H1 (cell line): ENCODE results near the gene STX16. TPM values are rescaled to one million over a fixed set of nuclear protein-coding genes. Genes with fewer than 3 reads are reported as not detected.

Experiments used
- CTCF ChIA-PET: fragments of 300-600 bp; sonication (Branson Sonifier 250); formaldehyde crosslinking; loops from one replicate; lab custom pipeline; 2021; ENCODE audit not compliant: partially characterized antibody; lab: Charles Lee
- POLR2A ChIA-PET: fragments of 300-600 bp; sonication (Branson Sonifier 250); formaldehyde crosslinking; loops from one replicate; lab custom pipeline; 2021; ENCODE audit warnings: inconsistent platforms; ENCODE audit not compliant: partially characterized antibody; lab: Charles Lee
- DNase-seq, 2 experiments: peaks; one replicate each; pipeline versions ENCODE4 v3.0.0 to v3.0.0-alpha.2; 2010 to 2022; ENCODE audit warnings: low spot score in 2 of 2, low read depth in 1 of 2, mixed read lengths in 1 of 2
- FAIRE-seq: peaks from 2 replicates; lab custom pipeline; 2011; peaks lifted over from hg19 to GRCh38; lab: Jason Lieb, UNC
- H2AFZ ChIP-seq: 2 replicates; pipeline ENCODE4 v1.8.1; 2012; ENCODE audit warnings: low read length, inconsistent platforms
- H2AK5ac ChIP-seq: 2 replicates; pipeline ENCODE4 v1.6.1; 2013; ENCODE audit warnings: low read depth, low read length
- H2BK120ac ChIP-seq: replicated peaks from 2 replicates; pipeline ENCODE3; 2013; ENCODE audit warnings: low read depth, low read length, inconsistent platforms
- H2BK12ac ChIP-seq: 2 replicates; pipeline ENCODE4 v1.6.1; 2013; ENCODE audit warnings: low read depth, low read length
- H2BK15ac ChIP-seq: 2 replicates; pipeline ENCODE4 v1.6.1; 2013; ENCODE audit warnings: low read length
- H2BK20ac ChIP-seq: 2 replicates; pipeline ENCODE4 v1.6.1; 2013; ENCODE audit warnings: low read length
- H2BK5ac ChIP-seq: 2 replicates; pipeline ENCODE4 v1.6.1; 2013; ENCODE audit warnings: low read depth, low read length
- H3K14ac ChIP-seq: 2 replicates; pipeline ENCODE4 v1.6.1; 2013; ENCODE audit warnings: inconsistent platforms; ENCODE audit not compliant: insufficient read length
- H3K18ac ChIP-seq: 2 replicates; pipeline ENCODE4 v1.6.1; 2013; ENCODE audit warnings: low read length; ENCODE audit errors: extremely low read depth
- H3K23ac ChIP-seq: 2 replicates; pipeline ENCODE4 v1.6.1; 2013; ENCODE audit warnings: inconsistent platforms; ENCODE audit not compliant: insufficient read length
- H3K23me2 ChIP-seq: 2 replicates; pipeline ENCODE4 v1.6.1; 2013; ENCODE audit warnings: low read depth, low read length
- H3K27ac ChIP-seq: 2 replicates; pipeline ENCODE4 v1.6.1; 2011; ENCODE audit warnings: low read depth, low read length, inconsistent platforms
- H3K27me3 ChIP-seq, 4 experiments: replicated peaks in 1 of 4; 1 replicate in 1 of 4; 2 replicates in 3 of 4; pipeline versions ENCODE4 v1.6.1 to v1.8.1; 2011 to 2013; ENCODE audit warnings: low read length in 3 of 4, mild to moderate bottlenecking in 3 of 4, inconsistent platforms in 2 of 4, mixed read lengths in 2 of 4, moderate library complexity in 1 of 4; ENCODE audit not compliant: control insufficient read depth in 3 of 4, insufficient read depth in 3 of 4; ENCODE audit errors: extremely low read depth in 1 of 4
- H3K36me3 ChIP-seq, 4 experiments: 2 replicates each; pipeline versions ENCODE4 v1.6.1 to v1.8.1; 2011 to 2013; ENCODE audit warnings: mild to moderate bottlenecking in 4 of 4, low read length in 3 of 4, moderate library complexity in 2 of 4, control low read depth in 1 of 4, inconsistent platforms in 1 of 4; ENCODE audit not compliant: insufficient read depth in 4 of 4, control insufficient read depth in 2 of 4
- H3K4ac ChIP-seq: replicated peaks from 2 replicates; pipeline ENCODE3; 2013; ENCODE audit warnings: low read length, low read depth, mixed read lengths, inconsistent platforms; ENCODE audit not compliant: insufficient read length
- H3K4me1 ChIP-seq, 4 experiments: replicated peaks in 1 of 4; 1 replicate in 1 of 4; 2 replicates in 3 of 4; pipeline versions ENCODE4 v1.6.1 to v1.8.1; 2011 to 2013; ENCODE audit warnings: low read length in 3 of 4, inconsistent platforms in 2 of 4, mixed read lengths in 1 of 4; ENCODE audit not compliant: insufficient read depth in 4 of 4, control insufficient read depth in 3 of 4
- H3K4me2 ChIP-seq, 2 experiments: 2 replicates each; pipeline versions ENCODE4 v1.6.1 to v1.8.1; 2011 to 2013; ENCODE audit warnings: low read depth in 2 of 2, low read length in 2 of 2, control low read depth in 1 of 2, inconsistent platforms in 1 of 2, mild to moderate bottlenecking in 1 of 2; ENCODE audit not compliant: insufficient read depth in 1 of 2
- H3K4me3 ChIP-seq, 4 experiments: fragments of 200-600, 300-600 bp in 1 of 4; sonication (generic), shearing (Covaris generic), sonication (Bioruptor Twin) in 1 of 4; 2 replicates each; pipeline versions ENCODE4 v1.5.1 to v1.8.1; 2011 to 2016; ENCODE audit warnings: low read length in 4 of 4, low read depth in 3 of 4, control low read depth in 2 of 4, inconsistent platforms in 2 of 4, mild to moderate bottlenecking in 2 of 4, mixed read lengths in 1 of 4, moderate library complexity in 1 of 4; ENCODE audit not compliant: insufficient read depth in 2 of 4; ENCODE audit errors: extremely low read depth in 1 of 4
- H3K56ac ChIP-seq: replicated peaks from 2 replicates; pipeline ENCODE3; 2013; ENCODE audit warnings: low read depth, mild to moderate bottlenecking, mixed read lengths, low read length, inconsistent platforms; ENCODE audit not compliant: insufficient read length
- H3K79me1 ChIP-seq: 2 replicates; pipeline ENCODE4 v1.6.1; 2013; ENCODE audit warnings: low read depth, low read length, control low read depth
- H3K79me2 ChIP-seq, 2 experiments: 2 replicates each; pipeline versions ENCODE4 v1.6.1 to v1.8.1; 2012 to 2013; ENCODE audit warnings: low read length in 2 of 2, mild to moderate bottlenecking in 2 of 2, inconsistent platforms in 1 of 2; ENCODE audit not compliant: insufficient read depth in 2 of 2, control insufficient read depth in 1 of 2
- H3K9ac ChIP-seq, 4 experiments: replicated peaks in 1 of 4; 1 replicate in 1 of 4; 2 replicates in 3 of 4; pipeline versions ENCODE4 v1.6.1 to v1.8.1; 2011 to 2013; ENCODE audit warnings: low read depth in 3 of 4, low read length in 3 of 4, control low read depth in 2 of 4, mild to moderate bottlenecking in 2 of 4, moderate library complexity in 2 of 4, inconsistent platforms in 1 of 4; ENCODE audit errors: extremely low read depth in 1 of 4
- H3K9me3 ChIP-seq, 2 experiments: 2 replicates each; pipeline versions ENCODE4 v1.6.1 to v1.8.1; 2012 to 2013; ENCODE audit warnings: mild to moderate bottlenecking in 2 of 2, moderate library complexity in 2 of 2, control low read depth in 1 of 2, inconsistent platforms in 1 of 2, low read depth in 1 of 2, low read length in 1 of 2, mixed read lengths in 1 of 2; ENCODE audit not compliant: insufficient read depth in 2 of 2
- H4K20me1 ChIP-seq, 2 experiments: replicated peaks in 1 of 2; 2 replicates each; pipeline versions ENCODE3 to v1.8.1; 2011 to 2013; ENCODE audit warnings: inconsistent platforms in 2 of 2, low read length in 2 of 2, mild to moderate bottlenecking in 1 of 2; ENCODE audit not compliant: insufficient read depth in 2 of 2, control insufficient read depth in 1 of 2
- H4K5ac ChIP-seq: 2 replicates; pipeline ENCODE4 v1.6.1; 2013; ENCODE audit warnings: low read length, low read depth, mixed read lengths, inconsistent platforms; ENCODE audit not compliant: insufficient read length
- H4K8ac ChIP-seq: 2 replicates; pipeline ENCODE4 v1.8.0; 2013; ENCODE audit warnings: mild to moderate bottlenecking, moderate library complexity, low read length, inconsistent platforms; ENCODE audit not compliant: insufficient read depth; ENCODE audit errors: extremely low read depth
- H4K91ac ChIP-seq: replicated peaks from 2 replicates; pipeline ENCODE3; 2013; ENCODE audit warnings: low read length, mixed read lengths, inconsistent platforms; ENCODE audit not compliant: insufficient read length
- BACH1 ChIP-seq: IDR thresholded peaks from 2 replicates; pipeline ENCODE4 v1.6.1; 2012; ENCODE audit warnings: low read length, improper control_type of control experiment
- BCL11A ChIP-seq, 2 experiments: IDR thresholded peaks; one replicate each; pipeline ENCODE4 v1.6.1; 2011; ENCODE audit warnings: low read depth in 2 of 2, low read length in 2 of 2, mild to moderate bottlenecking in 2 of 2
- CBX5 ChIP-seq: fragments of 300-800, 300-1000 bp; sonication (generic); IDR thresholded peaks from 2 replicates; pipeline ENCODE4 v1.7.1; 2016; ENCODE audit warnings: antibody characterized with exemption, low read length, low read depth
- EGR1 ChIP-seq: IDR thresholded peaks from 2 replicates; pipeline ENCODE4 v1.6.1; 2011; ENCODE audit warnings: low read depth, low read length, borderline replicate concordance
- EZH2 ChIP-seq: fragments of 200-600 bp; sonication (generic); IDR thresholded peaks from 2 replicates; pipeline ENCODE4 v1.7.1; 2012; ENCODE audit warnings: low read depth, mild to moderate bottlenecking, moderate library complexity, low read length, inconsistent platforms; ENCODE audit not compliant: severe bottlenecking
- HDAC6 ChIP-seq: IDR thresholded peaks from one replicate; pipeline ENCODE4 v1.7.1; 2012; ENCODE audit warnings: low read depth, mild to moderate bottlenecking, inconsistent platforms, low read length, moderate library complexity
- RAD21 ChIP-seq, 2 experiments: IDR thresholded peaks in 1 of 2; conservative IDR thresholded peaks in 1 of 2; 2 replicates each; pipeline ENCODE4 v1.6.1; 2011; ENCODE audit warnings: low read depth in 2 of 2, low read length in 2 of 2, improper control_type of control experiment in 1 of 2, inconsistent platforms in 1 of 2, mild to moderate bottlenecking in 1 of 2, moderate library complexity in 1 of 2
- RFX5 ChIP-seq: IDR thresholded peaks from 2 replicates; pipeline ENCODE4 v1.6.1; 2011; ENCODE audit warnings: low read depth, low read length, improper control_type of control experiment, borderline replicate concordance
- RNF2 ChIP-seq: fragments of 200-900, 300-1000 bp; sonication (generic); IDR thresholded peaks from 2 replicates; pipeline ENCODE4 v1.7.1; 2016; ENCODE audit warnings: borderline replicate concordance, low read depth, mild to moderate bottlenecking, antibody characterized with exemption, low read length; ENCODE audit not compliant: poor library complexity, severe bottlenecking; ENCODE audit errors: missing control alignments
- SIRT6 ChIP-seq: IDR thresholded peaks from one replicate; pipeline ENCODE4 v1.7.1; 2012; ENCODE audit warnings: low read length, inconsistent platforms
- SP1 ChIP-seq: IDR thresholded peaks from 2 replicates; pipeline ENCODE4 v1.6.1; 2011; ENCODE audit warnings: low read depth, low read length
- TEAD4 ChIP-seq: IDR thresholded peaks from 2 replicates; pipeline ENCODE4 v1.6.1; 2012; ENCODE audit warnings: low read depth, low read length, inconsistent platforms, mixed read lengths
- WGBS, 2 experiments: shearing (Covaris generic) in 1 of 2; methylation state at CpG; one replicate each; pipeline versions ENCODE4 v1.1.6 to v1.1.7; 2013 to 2015; ENCODE audit warnings: low lambda C conversion rate in 2 of 2, mixed read lengths in 2 of 2, inconsistent platforms in 1 of 2, low coverage in 1 of 2, missing lambda C conversion rate in 1 of 2; ENCODE audit not compliant: insufficient replicate concordance in 2 of 2, insufficient coverage in 1 of 2, insufficient read length in 1 of 2; ENCODE audit errors: extremely low coverage in 1 of 2, missing lambda C conversion rate in 1 of 2; 5-methylcytosine and 5-hydroxymethylcytosine counted together
- polyA plus RNA-seq, 7 experiments: library from polyadenylated mRNA; depleted of rRNA in 3 of 7; stranded (reverse) in 5 of 7; unstranded in 2 of 7; fragments of >200 nt in 5 of 7; fragments of 200-250 nt in 2 of 7; gene quantifications; 1 replicate in 5 of 7; 2 replicates in 1 of 7; 4 replicates in 1 of 7; pipeline versions ENCODE4 v1.2.1 to v1.2.3, GENCODE V29; 2011 to 2013; ENCODE audit warnings: missing spikeins in 2 of 7, mixed read lengths in 2 of 7
- total RNA-seq: library from RNA; stranded (reverse); fragmentation: NEBNext Ultra II Directional; extraction: Animal tissue kit (Norgen Biotek cat#: 25700); gene quantifications from 2 replicates; pipeline ENCODE4 v1.2.1, GENCODE V29; 2021

The STX16 gene
- total and polyA plus RNA-seq, 2 of the 8 experiments (the other 6 are each of a cell fraction or from before 2014, with no cell fraction given) = 45.2 to 61.6 TPM

DNA sequence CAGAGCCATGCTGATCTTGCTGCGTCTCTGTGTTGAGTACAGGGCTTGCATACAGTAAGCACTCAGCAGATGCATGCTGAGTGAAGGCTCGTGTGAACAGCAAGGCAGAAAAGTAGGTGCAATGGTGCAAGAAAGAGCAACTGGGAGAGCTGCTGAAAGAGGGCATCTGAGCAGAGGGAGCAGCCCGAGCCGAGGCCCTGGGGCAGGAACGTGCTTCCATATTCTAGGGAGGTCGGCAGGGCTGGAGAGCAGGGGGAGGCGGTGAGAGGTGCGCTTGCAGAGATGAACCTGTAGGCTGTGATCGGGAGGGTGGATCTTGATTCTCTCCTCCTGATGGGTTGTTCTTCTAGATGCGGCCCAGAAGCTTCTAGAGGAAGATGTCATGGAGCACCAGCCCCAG is 26.4 kb upstream of the STX16 start:
- Histone ChIP-seq H3K18ac (no peak overlapping the region), H3K56ac (no peak overlapping the region), H3K27ac (no peak overlapping the region), H2BK20ac (no peak overlapping the region), H3K9ac (no peak overlapping the region), H2AFZ (no peak overlapping the region), H3K9me3 (peaks cover 15 to 18% of the 10 kb centered on the region in 2 experiments), H4K91ac (no peak overlapping the region), H3K79me2 (no peaks in the 10 kb centered on the region), H2BK15ac (no peak overlapping the region), H3K4me3 (no peak overlapping the region), H2BK5ac (no peak overlapping the region), H3K4me2 (no peak overlapping the region), H3K4me1 (peaks cover 0 to 2% (median 0%) of the 10 kb centered on the region in 4 experiments; a peak in 1 of 7 replicates), H3K23ac (no peak overlapping the region), H3K36me3 (no peaks in the 10 kb centered on the region), H2AK5ac (no peak overlapping the region), H2BK120ac (no peak overlapping the region), H3K23me2 (peaks cover 6% of the 10 kb centered on the region), H4K5ac (no peak overlapping the region), H3K4ac (no peak overlapping the region), H3K27me3 (0 out of 7 replicates have a peak, but pooled peaks cover 0 to 2% (median 0%) of the 10 kb centered on the region in 4 experiments), H4K20me1 (no peaks in the 10 kb centered on the region), H3K79me1 (no peaks in the 10 kb centered on the region), H2BK12ac (no peak overlapping the region), H4K8ac (no peak overlapping the region; the same call in 1 of the 2 replicates), H3K14ac (no peak overlapping the region)
- no peak for DNase-seq
- ChIA-PET CTCF (interaction anchor here (0.9 to 2.8 kb wide), 4 partner anchors 9 to 26 kb away, joined by 3 to 13 read pairs (median 6); partner anchors contain the start of gene STX16), POLR2A (interaction anchor here (1.0 to 1.8 kb wide), 2 partner anchors 12 to 16 kb away, joined by 3 read pairs; no protein-coding TSS in a partner anchor)
- no peak for FAIRE-seq
- WGBS, 2 experiments = 90% methylated on average over 10 of the region's 10 CpGs; no CpG with 5 or more reads in 1 of the 2 experiments
- TF ChIP-seq CBX5 (no peak), RFX5 (no peak), EZH2 (no peak), RAD21 (IDR thresholded peaks at IDR 0.05 in 1 of 2, conservative IDR thresholded peaks at IDR 0.05 in 1 of 2; ENCODE audit: low read depth in 2 of 2, low read length in 2 of 2) (no peak), EGR1 (no peak), SP1 (no peak), BACH1 (no peak), TEAD4 (no peak), RNF2 (no peak), BCL11A (IDR thresholded peaks at IDR 0.05; ENCODE audit: low read depth in 2 of 2, low read length in 2 of 2) (no peak), SIRT6 (no peak), HDAC6 (no peak)
